ENCODE data around the gene CLECL1. TPM values are rescaled to one million over a fixed set of nuclear protein-coding genes. Genes with fewer than 3 reads are reported as not detected.
"Not testable (repeated sequence)": the region's sequence is repeated elsewhere in the genome, so short reads cannot be mapped to it uniquely, and the experiment has no call there.

The CLECL1 gene
- total RNA-seq, 2 experiments from 2014 or later = 6.5 to 7.4 TPM

DNA sequence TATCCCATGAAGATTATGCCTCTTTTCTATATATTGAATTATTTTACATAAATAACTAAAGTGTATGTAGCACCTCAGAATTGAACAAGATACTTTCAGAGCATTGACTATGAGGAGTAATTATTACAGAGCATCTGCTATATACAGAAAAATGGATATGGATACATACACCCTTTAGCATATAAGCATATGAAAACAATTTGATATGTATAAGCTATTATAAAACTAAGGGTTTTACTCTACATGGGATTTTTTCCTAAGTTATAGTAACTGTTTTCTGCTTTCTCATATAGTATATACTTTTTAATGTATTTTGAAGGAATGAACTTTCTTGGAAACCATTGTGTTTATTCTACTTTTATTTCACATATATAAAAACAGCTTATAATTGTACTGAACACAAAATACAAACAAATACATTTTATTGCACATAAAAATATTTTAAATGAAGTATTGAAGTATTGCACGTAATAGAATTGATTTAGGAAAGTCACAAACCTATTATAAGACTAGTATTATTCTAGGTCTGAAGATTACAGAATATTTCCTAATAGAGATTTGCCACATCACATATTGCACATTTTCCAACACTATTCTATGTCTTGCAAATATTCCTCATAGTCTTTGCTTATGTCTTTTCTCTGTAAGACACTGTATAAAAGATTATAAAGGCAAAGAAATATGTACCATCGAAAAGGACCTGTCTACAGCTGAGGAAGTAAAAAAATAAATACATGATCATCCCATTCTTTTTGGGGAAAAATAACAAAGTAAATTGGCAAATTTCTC, 19.4 kb upstream of the CLECL1 start:
- Mint-ChIP-seq H3K36me3 (peaks cover 49% of the 10 kb centered on the region), H3K27me3 (no peaks in the 10 kb centered on the region), H3K27ac (peak overlapping the region; percentile 86), H3K4me1 (ENCODE audit: low read depth) (peaks cover 54% of the 10 kb centered on the region), H3K4me3 (peak overlapping the region; percentile 55), H3K9me3 (no peaks in the 10 kb centered on the region)
- intact Hi-C loops (cut with micrococcal nuclease) = loop anchor here (1.0 to 10.0 kb wide), 2 partner anchors 8 to 862 kb away; partner anchors contain the start of genes CD69 and MAGOHB
- DNase-seq = no peak
- ChIA-PET POLR2A (interaction anchor here (1.0 to 13.1 kb wide), 7 partner anchors 9 to 114 kb away, joined by 3 to 214 read pairs (median 14); partner anchors contain the start of genes CD69, CLEC2B and CLEC2D), CTCF (interaction anchor here (1.0 to 13.5 kb wide), 10 partner anchors 9 to 388 kb away, joined by 3 to 624 read pairs (median 38); partner anchors contain the start of genes CD69 and CLEC2B)

DNA sequence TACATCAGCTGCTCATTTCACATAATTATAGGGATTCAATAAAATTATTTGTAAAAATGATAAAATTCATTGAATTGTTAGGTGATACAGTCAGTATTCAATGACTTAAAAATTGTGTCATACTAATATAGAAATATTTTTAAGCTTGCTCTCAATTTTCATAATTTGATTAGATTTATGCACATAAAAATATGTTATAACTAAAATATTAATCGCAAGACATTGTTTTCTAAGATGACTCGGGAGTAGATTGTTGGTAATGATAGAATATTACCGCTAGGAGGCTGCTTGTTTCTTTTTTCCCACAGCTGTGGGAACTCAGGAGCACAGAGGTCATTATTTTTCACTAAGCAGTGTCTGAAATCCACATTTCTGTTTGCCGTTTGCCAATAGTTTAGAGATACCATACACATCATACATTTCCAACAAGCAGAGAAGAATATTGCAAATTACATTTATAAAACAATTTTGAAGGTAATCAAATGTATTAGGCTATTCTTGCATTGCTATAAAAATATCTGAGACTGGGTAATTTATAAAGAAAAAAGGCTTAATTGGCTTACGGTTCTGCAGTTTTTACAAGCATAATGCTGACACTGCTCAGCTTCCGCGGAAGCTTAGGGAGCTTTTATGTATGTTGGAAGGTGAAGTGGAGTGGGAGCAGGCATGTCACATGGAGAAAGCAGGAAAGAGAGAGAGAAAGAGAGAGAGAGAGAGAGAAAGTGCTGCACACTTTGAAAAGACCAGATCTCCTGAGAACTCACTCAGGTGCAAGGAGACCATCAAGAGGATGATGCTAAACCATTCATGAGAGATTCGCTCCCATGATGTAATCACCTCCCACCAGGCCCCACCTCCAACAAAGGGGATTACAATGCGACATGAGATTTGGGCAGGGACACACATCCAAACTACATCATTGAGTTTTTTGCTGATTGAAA, 18.6 kb upstream of the CLECL1 start:
- intact Hi-C loops (cut with micrococcal nuclease) = loop anchor here (1.0 to 10.0 kb wide), 3 partner anchors 9 to 863 kb away; partner anchors contain the start of genes CD69, CLEC2B and MAGOHB
- H3K36me3 Mint-ChIP-seq = peaks cover 40% of the 10 kb centered on the region
- POLR2A ChIA-PET = interaction anchor here (0.9 to 13.1 kb wide), 10 partner anchors 7 to 116 kb away, joined by 3 to 214 read pairs (median 10); partner anchors contain the start of genes CD69 and CLEC2B

DNA sequence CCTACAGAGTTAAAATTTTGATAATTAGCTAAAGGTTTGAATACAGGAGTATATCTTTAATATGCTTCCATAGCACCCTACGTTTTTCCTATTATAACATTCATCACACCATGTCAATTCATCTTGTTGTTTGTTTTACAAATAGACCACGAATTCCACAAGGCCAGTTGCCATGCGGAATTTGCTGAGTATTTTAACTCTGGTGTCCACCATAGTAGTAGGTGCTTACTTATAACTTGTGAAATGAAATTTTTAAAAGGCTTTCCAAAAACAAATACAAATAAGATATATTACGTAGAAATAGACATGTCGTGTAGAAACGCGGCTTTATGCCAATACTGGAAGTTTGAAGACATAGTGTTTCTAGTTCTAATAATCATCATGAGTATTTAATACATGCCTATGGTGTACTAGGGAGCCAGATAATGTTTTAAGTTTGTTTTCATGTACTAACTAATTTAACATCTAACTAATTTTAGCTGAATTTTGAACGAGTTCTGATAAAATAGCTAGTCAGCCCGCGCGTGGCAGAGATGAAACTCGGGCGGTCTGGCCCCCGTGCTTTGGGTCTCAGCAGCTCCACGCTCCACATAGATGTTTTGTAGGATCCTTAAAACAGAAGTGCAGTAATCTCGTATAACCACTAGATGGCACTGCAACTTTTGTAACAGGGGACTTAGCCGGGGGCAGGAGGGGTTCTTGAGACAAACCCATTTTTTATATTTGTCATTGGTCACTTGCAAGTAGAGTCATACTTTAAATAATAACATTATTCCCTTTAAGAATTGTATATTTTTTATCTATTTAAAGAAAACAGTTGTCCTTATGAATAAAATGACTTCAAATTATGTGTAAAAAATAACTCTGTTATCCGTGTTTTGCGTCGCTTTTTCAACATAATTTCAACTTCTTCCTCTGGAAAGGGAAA, 17.6 kb upstream of the CLECL1 start:
- Mint-ChIP-seq H3K36me3 (peaks cover 33% of the 10 kb centered on the region), H3K27me3 (no peaks in the 10 kb centered on the region), H3K27ac (peak overlapping the region; percentile 83), H3K4me3 (peak overlapping the region; percentile 50), H3K9me3 (no peaks in the 10 kb centered on the region), H3K4me1 (ENCODE audit: low read depth) (peaks cover 51% of the 10 kb centered on the region)
- peak; percentile 63 for DNase-seq
- intact Hi-C loops (cut with micrococcal nuclease) = loop anchor here (1.0 to 10.0 kb wide), 6 partner anchors 8 to 864 kb away; partner anchors contain the start of genes CLEC2B and MAGOHB
- ChIA-PET CTCF (interaction anchor here (0.6 to 13.5 kb wide), 49 partner anchors 8 to 445 kb away, joined by 3 to 624 read pairs (median 4); partner anchors contain the start of genes CD69, CLEC12A, CLEC12B and CLEC2B), POLR2A (interaction anchor here (0.9 to 13.1 kb wide), 9 partner anchors 8 to 116 kb away, joined by 3 to 214 read pairs (median 9); partner anchors contain the start of genes CD69 and CLEC2B)

More for the DNA sequence above, 18.6 kb upstream of the CLECL1 start:
- DNase-seq = peak; percentile 69
- H3K4me1 Mint-ChIP-seq (ENCODE audit: low read depth) = peaks cover 55% of the 10 kb centered on the region
- peak overlapping the region; percentile 83 for H3K27ac Mint-ChIP-seq
- H3K4me3 Mint-ChIP-seq = peak overlapping the region; percentile 50
- CTCF ChIA-PET = interaction anchor here (0.7 to 13.5 kb wide), 38 partner anchors 7 to 444 kb away, joined by 3 to 624 read pairs (median 6); partner anchors contain the start of genes CD69, CLEC12B, CLEC2B and CLEC2D
- H3K9me3 Mint-ChIP-seq = no peaks in the 10 kb centered on the region
- no peaks in the 10 kb centered on the region for H3K27me3 Mint-ChIP-seq

DNA sequence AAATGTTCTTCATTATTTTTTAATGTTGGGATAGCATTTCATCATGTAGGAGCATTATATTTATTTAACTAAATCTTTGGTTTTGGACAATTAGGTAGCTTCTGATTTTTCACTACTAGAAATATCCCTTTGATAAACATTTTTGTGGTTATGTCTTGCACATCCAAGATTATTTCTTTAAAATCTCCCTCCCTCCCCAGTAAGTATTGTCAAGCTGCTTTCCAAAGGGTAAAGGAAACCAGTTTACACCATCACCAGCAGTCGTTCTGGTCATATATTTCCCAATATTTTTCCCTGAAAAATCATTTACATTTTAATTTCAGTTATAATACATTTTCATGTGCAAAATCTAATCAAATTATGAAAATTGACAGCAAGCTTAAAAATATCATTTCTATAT, 16.7 kb upstream of the CLECL1 start:
- peaks cover 24% of the 10 kb centered on the region for H3K36me3 Mint-ChIP-seq
- ChIA-PET POLR2A (interaction anchor here (2.6 to 7.1 kb wide), 3 partner anchors 9 to 47 kb away, joined by 12 to 74 read pairs (median 45); partner anchors contain the start of gene CD69), CTCF (interaction anchor here (0.7 to 13.5 kb wide), 33 partner anchors 8 to 811 kb away, joined by 3 to 624 read pairs (median 6); partner anchors contain the start of genes CD69, CLEC12B, CLEC2B and CLEC7A)
- H3K27me3 Mint-ChIP-seq = no peaks in the 10 kb centered on the region
- intact Hi-C loops (cut with micrococcal nuclease) = loop anchor here (1.0 to 10.0 kb wide), 7 partner anchors 7 to 865 kb away; partner anchors contain the start of genes CLEC2B and MAGOHB
- no peak for DNase-seq
- H3K27ac Mint-ChIP-seq = no peak overlapping the region
- no peak overlapping the region for H3K4me3 Mint-ChIP-seq
- H3K4me1 Mint-ChIP-seq (ENCODE audit: low read depth) = peaks cover 49% of the 10 kb centered on the region
- no peaks in the 10 kb centered on the region for H3K9me3 Mint-ChIP-seq

DNA sequence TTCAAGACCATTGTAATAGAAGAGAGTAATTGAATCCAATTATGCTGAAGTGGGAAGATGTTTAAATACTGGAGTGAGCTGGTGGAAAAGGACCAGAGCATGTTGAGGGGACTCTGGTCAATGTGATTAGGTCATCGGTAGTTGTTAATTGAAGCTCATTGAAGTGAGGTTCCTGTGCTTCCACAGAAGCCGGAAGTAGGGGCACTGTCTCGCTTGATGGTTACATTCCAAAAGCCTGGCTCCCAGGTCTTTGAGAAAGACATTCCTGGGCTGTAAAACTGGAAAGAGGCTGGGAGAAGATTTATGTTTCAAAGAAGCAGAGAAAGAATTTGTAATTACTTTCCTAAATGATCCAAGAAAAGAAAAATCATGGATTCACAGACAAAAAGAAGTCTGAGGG, 12.3 kb upstream of the CLECL1 start:
- no peaks in the 10 kb centered on the region for H3K9me3 Mint-ChIP-seq
- H3K27me3 Mint-ChIP-seq = no peaks in the 10 kb centered on the region
- ChIA-PET CTCF (interaction anchor here (0.6 to 1.6 kb wide), 2 partner anchors 50 to 52 kb away, joined by 3 to 11 read pairs; no protein-coding TSS in a partner anchor), POLR2A (no interaction called here)
- peaks cover under 1% of the 10 kb centered on the region for H3K36me3 Mint-ChIP-seq
- H3K4me1 Mint-ChIP-seq (ENCODE audit: low read depth) = peaks cover 51% of the 10 kb centered on the region
- H3K4me3 Mint-ChIP-seq = no peak overlapping the region
- intact Hi-C loops (cut with micrococcal nuclease) = loop anchor here (10.0 kb wide), 1 partner anchor 800 kb away; no protein-coding TSS in a partner anchor
- no peak overlapping the region for H3K27ac Mint-ChIP-seq
- no peak for DNase-seq

DNA sequence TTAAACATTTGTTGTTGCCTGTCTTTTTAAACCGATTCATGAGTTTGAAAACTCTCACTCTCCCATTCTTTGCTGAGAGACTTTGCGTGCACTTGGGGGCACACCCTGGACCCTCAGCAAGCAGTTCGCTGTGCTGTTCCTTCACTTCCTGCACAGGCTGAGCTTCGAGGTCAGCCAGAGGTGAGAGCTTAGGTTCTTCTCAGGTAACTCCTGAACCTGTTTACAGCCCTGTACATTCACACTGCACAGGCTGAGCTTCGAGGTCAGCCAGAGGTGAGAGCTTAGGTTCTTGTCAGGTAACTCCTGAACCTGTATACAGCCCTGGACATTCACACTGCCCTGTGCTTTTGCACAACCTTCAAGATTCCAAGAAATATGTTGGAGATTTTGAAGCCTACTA, 9.8 kb upstream of the CLECL1 start:
- Mint-ChIP-seq H3K27me3 (no peaks in the 10 kb centered on the region), H3K27ac (peak overlapping the region; percentile 88), H3K36me3 (peaks cover 7% of the 10 kb centered on the region), H3K4me3 (peak overlapping the region; percentile 74), H3K4me1 (ENCODE audit: low read depth) (peaks cover 66% of the 10 kb centered on the region), H3K9me3 (peaks cover 2% of the 10 kb centered on the region)
- CTCF ChIA-PET = interaction anchor here (0.6 to 4.0 kb wide), 63 partner anchors 9 to 569 kb away, joined by 3 to 64 read pairs (median 4); partner anchors contain the start of genes CD69, CLEC2B, CLEC2D and CLECL1
- intact Hi-C loops (cut with micrococcal nuclease) = loop anchor here (1.0 to 10.0 kb wide), 5 partner anchors 8 to 802 kb away; no protein-coding TSS in a partner anchor
- DNase-seq = peak; percentile 35
- POLR2A ChIA-PET = interaction anchor here (0.7 to 4.1 kb wide), 11 partner anchors 10 to 127 kb away, joined by 3 to 46 read pairs (median 4); partner anchors contain the start of genes CD69 and CLEC2B

DNA sequence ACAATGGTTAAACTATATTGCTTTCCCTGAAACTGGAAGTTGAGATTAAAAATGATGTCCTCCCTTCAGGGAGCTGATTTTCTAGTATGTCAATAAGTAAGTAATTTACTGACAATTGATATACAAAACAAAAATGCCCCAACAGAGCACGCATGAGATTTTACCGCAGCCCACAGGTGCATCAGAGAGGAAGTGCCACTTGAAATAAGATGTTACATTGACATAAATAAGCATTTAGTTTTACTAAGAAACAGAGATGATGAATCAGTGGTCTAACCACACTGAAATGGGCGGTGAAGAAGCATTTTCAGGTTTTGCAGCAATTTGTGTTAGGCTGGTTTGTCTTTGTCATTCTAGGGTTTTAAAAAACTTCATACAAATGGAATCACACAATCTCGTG, 8.8 kb upstream of the CLECL1 start:
- CTCF ChIA-PET = interaction anchor here (0.8 to 4.0 kb wide), 17 partner anchors 9 to 127 kb away, joined by 3 to 64 read pairs (median 13); partner anchors contain the start of genes CLEC2B, CLEC2D and CLECL1
- Mint-ChIP-seq H3K27ac (peak overlapping the region; percentile 79), H3K27me3 (no peaks in the 10 kb centered on the region), H3K4me3 (peak overlapping the region; percentile 74), H3K36me3 (peaks cover 7% of the 10 kb centered on the region), H3K9me3 (peaks cover 2% of the 10 kb centered on the region), H3K4me1 (ENCODE audit: low read depth) (peaks cover 69% of the 10 kb centered on the region)
- intact Hi-C loops (cut with micrococcal nuclease) = loop anchor here (1.0 to 10.0 kb wide), 9 partner anchors 8 to 803 kb away; partner anchors contain the start of genes CLECL1 and GABARAPL1
- POLR2A ChIA-PET = interaction anchor here (1.0 to 4.1 kb wide), 13 partner anchors 8 to 127 kb away, joined by 3 to 46 read pairs (median 4); partner anchors contain the start of genes CD69, CLEC2B and CLEC2D
- peak; percentile 90 for DNase-seq

DNA sequence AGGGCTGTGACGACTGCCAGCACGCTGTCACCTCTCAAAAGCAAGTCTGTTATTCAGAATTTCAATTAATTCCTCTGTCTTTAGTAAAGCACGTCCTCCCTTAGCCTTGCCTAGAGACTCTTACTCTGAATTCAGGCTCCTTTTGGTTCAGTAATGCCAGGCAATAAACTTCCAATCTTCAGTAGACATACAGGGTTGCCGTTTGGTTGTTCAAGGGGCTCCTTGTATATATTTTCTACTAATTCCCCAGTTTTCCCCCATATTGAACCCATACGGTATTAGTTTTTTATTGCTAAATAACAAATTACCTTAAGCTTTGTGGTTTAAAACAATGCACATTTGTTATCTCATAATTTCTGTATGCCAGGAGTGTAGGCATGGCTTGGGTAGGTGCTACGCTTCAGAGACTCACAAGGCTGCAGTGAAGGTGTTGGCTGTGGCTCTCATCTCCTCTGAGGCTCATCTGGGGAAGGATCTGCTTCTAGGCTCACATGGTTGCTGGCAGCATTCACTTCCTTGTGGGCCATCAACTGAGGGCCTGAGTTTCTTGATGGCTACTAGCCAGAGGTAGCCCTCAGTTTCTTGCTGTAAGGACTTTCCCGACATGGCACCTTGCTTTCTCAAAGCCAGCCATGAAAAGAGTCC, 7.3 kb upstream of the CLECL1 start:
- ChIA-PET POLR2A (interaction anchor here (1.1 to 4.1 kb wide), 2 partner anchors 20 to 69 kb away, joined by 3 to 46 read pairs; partner anchors contain the start of gene CD69), CTCF (interaction anchor here (4.0 kb wide), 1 partner anchor 11 kb away, joined by 41 read pairs; no protein-coding TSS in a partner anchor)
- Mint-ChIP-seq H3K4me1 (ENCODE audit: low read depth) (peaks cover 73% of the 10 kb centered on the region), H3K9me3 (peaks cover 2% of the 10 kb centered on the region), H3K4me3 (peak overlapping the region; percentile 40), H3K36me3 (peaks cover 7% of the 10 kb centered on the region), H3K27ac (peak overlapping the region; percentile 60), H3K27me3 (no peaks in the 10 kb centered on the region)
- intact Hi-C loops (cut with micrococcal nuclease) = loop anchor here (2.0 to 10.0 kb wide), 4 partner anchors 33 to 805 kb away; partner anchors contain the start of gene GABARAPL1
- DNase-seq = no peak

DNA sequence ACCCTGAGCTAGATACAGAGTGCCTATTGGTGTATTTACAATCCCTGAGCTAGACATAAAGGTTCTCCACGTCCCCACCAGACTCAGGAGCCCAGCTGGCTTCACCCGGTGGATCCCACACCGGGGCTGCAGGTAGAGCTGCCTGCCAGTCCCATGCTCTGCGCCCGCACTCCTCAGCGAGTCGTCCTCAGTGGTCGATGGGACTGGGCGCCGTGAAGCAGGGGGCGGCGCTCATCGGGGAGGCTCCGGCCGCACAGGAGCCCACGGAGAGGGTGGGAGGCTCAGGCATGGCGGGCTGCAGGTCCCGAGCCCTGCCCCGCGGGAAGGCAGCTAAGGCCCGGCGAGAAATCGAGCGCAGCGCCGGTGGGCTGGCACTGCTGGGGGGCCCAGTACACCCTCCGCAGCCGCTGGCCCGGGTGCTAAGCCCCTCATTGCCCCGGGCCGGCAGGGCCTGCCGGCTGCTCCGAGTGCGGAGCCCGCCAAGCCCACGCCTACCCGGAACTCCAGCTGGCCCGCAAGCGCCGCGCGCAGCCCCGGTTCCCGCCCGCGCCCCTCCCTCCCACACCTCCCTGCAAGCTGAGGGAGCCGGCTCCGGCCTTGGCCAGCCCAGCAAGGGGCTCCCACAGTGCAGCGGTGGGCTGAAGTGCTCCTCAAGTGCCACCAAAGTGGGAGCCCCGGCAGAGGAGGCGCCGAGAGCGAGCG, 6.7 kb upstream of the CLECL1 start:
- H3K36me3 Mint-ChIP-seq, H3K27me3 Mint-ChIP-seq, H3K9me3 Mint-ChIP-seq: not testable (repeated sequence)
- Mint-ChIP-seq H3K4me1 (ENCODE audit: low read depth) (peaks cover 66% of the 10 kb centered on the region), H3K27ac (peak overlapping the region; percentile 66), H3K4me3 (peak overlapping the region; percentile 54)
- intact Hi-C loops (cut with micrococcal nuclease) = loop anchor here (2.0 to 10.0 kb wide), 5 partner anchors 33 to 805 kb away; partner anchors contain the start of gene GABARAPL1
- ChIA-PET CTCF (interaction anchor here (4.0 kb wide), 1 partner anchor 12 kb away, joined by 41 read pairs; no protein-coding TSS in a partner anchor), POLR2A (interaction anchor here (1.1 to 4.1 kb wide), 2 partner anchors 21 to 69 kb away, joined by 3 to 46 read pairs; partner anchors contain the start of gene CD69)
- DNase-seq = peak; percentile 37

All from activated CD4-positive, alpha-beta memory T cell treated with anti-CD3 and anti-CD28 coated beads for 36 hours (primary cell).